Lung microvascular endothelial cell (primary cell): ENCODE results near the gene OTOL1. TPM values are rescaled to one million over a fixed set of nuclear protein-coding genes. Genes with fewer than 3 reads are reported as not detected.

ENCODE experiments used
- DNase-seq, 2 donors: peaks; one replicate each; pipeline versions ENCODE4 v3.0.0 to v3.0.0-alpha.2; 2010; ENCODE audit warnings: low read depth in 2 of 2
- total RNA-seq: library from RNA; depleted of rRNA; stranded (reverse); fragments of >200 nt; gene quantifications from 2 replicates; pipeline ENCODE4 v1.2.1, GENCODE V29; 2014

Gene OTOL1
- total RNA-seq, 1 donor from 2014 or later, result not detected

GRCh38 chr3:161540594-161540993 lies 44.0 kb downstream of the OTOL1 start:
- DNase-seq, result no peak

DNA sequence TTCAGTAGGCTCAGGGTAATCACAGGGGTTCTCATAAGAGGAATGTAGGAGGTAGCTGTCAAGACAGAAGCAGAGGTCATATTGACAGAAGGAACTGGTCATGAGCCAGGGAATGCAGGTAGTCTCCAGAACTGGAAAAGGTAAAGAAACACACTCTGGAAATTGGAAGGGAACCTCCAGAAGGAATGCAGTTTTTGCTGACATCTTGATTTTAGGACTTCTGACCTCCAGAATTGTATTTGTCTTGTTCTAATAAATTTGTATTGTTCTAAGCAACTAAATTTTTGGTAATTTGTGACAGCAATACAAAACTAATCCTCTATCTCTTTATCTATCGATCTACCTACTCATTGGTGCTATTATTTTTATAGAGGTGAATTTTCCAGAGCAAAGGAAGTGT lies 49.2 kb downstream of the OTOL1 start:
- no peak for DNase-seq

GRCh38 chr3:161548301-161548700 lies 51.7 kb downstream of the OTOL1 start:
- no peak for DNase-seq

DNA sequence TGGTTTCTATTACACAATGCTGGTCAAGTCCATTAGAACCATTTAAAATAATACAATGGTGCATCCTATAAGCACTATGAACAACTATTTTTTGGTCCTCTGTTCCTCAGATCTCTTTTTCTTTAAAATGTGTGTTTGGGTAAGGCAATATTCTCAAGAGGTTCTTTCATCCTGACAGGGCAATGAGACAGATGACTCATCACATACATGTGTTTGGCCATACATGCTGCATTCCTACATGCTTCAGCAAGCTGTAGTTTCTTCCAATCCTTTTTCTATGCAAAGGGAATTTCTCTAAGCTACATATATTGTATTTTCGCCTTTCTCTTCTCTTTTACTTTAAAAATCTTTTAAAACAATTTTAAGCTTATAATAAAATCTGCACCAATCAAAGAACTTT lies 52.7 kb downstream of the OTOL1 start:
- no peak for DNase-seq

- DNase-seq, result no peak
Observed at GRCh38 chr3:161550491-161551195, 54.0 kb downstream of the OTOL1 start.

GRCh38 chr3:161551697-161552096 lies 55.1 kb downstream of the OTOL1 start:
- no peak for DNase-seq

DNA sequence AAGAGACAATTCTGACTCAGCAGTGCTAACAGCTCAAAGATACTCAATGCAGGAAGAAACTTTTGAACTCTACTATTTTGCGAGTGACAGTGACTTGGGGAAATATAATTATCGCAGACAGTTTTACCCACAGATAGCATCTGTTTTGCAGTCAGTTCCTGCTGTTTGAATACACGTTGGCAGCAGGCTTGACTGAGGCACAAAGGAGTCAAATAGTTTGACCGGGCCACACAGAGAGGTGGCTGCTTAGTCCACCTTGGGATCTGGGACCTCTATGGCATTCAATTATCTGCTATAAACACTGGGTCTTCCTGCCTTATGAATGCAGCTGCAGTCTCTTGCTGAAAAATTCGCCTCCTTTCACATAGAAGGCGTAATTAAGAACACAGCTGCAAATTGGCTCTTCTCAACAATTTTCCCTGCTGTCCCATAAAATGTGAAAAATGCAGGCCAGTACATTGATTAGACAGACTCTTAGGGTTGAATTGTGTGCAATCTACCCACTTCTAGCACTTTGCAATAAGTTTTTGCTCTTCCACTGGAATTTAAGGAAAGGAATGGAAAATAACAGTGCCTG lies 56.5 kb downstream of the OTOL1 start:
- DNase-seq, result no peak

Other genes with a start within 250 kb of the OTOL1 start
- gene SPTSSB, start 125.3 kb upstream of the OTOL1 start, total RNA-seq, result not detected in 2 replicates